NCI-H226 (cell line): ENCODE measurements around the gene RGS10.
"Not testable (repeated sequence)": the region's sequence is repeated elsewhere in the genome, so short reads cannot be mapped to it uniquely, and the experiment has no call there.

Experiments
- DNase-seq: peaks from one replicate; pipeline ENCODE4 v3.0.0-alpha.2; 2015

The RGS10 gene

DNA sequence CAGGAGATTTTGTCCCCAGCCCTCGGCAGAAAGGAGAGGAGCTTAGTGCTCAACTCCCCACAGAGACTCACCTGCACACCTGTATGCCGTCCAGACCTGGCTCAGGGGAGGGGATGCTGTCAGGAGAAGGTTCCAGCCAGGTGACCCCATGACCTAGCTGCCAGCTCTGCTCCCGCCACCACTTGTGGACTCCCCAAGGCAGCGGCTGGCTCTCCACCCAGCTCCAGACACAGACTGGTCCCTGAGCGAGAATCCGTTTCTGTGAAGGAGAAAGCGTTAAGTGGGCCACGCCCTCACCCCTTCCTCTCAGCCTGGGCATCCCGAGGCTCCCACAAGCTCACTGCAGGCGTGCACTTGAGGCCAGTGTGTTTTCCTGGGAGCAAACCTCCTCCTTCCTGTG, 76.4 kb downstream of the RGS10 start:
- no peak for DNase-seq

DNA sequence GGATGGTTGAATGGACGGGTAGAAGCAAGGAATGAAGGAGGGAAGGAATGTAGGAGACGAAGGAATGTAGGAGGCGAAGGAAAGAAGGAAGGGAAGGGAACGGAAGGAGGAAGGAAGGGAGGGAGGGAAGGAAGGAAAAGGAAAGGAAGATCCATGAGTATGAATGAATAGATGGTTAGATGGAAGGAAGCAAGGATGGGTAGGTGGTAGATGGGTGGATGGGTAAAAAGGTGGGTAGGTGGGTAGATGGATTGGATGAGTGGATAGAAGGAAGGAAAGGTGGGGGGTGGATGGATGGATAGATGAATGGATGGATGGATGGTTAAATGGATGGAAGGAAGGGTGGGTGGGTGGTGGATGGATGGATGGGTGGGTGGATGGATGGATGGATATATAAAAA, 77.4 kb downstream of the RGS10 start:
- DNase-seq = no peak

DNA sequence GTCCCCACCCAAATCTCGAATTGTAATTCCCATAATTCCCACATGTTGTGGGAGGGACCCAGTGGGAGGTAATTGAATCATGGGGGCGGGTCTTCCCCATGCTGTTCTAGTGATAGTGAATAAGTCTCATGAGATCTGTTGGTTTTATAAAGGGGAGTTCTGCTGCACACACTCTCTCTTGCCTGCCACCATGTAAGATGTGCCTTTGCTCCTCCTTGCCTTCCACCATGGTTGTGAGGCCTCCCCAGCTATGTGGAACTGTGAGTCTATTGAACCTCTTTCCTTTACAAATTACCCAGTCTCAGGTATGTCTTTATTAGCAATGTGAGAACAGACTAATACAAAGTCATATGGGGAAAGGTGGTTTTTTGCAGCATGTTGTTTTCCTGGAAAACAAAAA, 79.3 kb downstream of the RGS10 start:
- not testable (repeated sequence) for DNase-seq

DNA sequence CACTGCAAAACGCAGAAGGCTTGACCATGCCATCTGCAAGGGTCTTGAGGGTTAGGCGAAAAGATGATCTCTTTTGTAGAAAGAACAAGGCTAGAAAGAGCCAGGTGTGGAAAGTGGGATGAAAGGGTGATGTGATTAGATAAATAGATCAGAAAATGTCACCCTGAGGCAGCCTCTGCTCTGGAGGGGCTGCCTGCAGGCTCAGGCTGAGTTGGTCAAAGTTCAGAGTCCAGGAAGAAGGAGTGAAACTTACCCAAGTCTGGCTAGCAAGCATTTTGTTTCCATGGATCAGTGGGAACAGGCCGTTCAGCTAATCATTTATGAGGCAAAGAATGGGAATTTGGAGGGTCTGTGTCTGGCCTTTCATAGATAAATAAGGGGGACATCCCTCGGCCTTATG, 79.7 kb downstream of the RGS10 start:
- DNase-seq = no peak

DNA sequence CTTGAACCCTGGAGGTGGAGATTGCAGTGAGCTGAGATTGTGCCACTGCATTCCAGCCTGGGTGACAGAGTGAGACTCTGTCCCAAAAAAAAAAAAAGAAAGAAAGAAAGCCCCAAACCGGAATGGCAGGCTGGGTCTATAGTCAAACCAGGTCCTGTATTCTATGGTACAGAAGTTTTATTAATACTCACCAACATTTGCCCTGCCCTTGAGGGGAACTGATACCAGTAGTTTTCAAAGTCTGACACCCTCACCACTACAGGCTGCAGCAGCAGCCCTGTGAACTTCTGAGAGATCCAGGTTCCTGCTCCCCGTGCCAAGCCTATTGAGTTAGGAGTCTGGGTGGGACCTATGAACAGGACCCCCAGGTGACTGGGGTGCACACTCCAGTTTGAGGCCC, 80.6 kb downstream of the RGS10 start:
- DNase-seq = no peak

DNA sequence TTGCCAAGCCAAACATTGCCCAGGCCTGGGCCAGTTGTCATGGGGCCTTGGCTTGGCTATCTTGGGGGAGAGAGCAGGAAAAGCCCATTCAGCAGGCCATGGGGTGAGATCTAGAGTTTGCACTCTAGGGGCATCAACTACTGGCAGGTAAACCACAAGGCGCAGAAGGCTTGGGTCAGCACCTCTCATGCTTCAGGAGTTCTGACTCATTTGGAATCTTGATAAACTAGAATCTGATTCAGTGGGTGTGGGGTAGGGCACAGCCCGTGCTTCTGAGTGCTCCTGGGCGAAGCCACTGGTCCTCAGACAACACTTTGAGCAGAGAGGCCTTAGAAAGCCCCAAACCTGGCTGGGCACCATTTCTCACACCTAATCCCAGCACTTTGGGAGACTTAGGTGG, 81.1 kb downstream of the RGS10 start:
- DNase-seq = no peak

DNA sequence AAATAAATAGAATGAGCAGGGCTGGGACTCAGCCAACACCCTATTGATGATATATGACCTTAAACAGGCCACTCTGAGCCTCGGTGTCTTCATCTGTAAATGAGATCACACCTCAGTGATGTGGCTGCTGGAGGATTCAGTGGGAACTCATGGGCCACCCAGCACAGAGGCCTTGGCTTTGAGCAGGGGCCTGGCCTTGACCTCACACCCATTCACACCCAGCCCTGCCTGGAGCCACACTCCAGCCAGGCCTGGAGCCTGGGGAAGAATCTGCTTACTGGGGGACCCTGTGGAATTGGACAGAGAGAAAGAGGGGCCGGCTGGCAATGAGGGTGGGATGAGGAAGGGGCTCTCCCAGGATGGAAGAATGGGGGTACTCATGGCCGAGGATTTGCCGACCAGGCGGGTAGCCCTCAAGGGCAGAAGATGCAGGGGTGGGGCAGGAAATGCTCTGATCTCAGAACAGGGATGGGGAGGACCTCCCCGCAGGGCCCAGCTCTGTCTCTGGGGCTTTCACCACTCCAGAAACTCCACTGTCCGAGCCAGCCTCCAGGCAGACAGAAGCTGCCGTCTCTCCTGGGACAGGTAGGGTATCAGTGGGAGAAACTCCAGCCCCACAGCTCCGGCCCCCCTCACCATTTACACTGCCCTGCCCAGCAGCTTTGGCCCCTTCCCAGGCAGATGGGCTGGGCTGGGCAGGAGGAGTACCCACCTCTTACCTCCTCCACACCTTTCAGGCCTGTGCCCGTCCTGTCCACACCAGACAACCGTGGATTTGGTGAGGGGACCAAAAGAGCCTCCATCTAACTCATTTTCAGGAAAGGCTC, 81.9 kb downstream of the RGS10 start:
- no peak for DNase-seq

DNA sequence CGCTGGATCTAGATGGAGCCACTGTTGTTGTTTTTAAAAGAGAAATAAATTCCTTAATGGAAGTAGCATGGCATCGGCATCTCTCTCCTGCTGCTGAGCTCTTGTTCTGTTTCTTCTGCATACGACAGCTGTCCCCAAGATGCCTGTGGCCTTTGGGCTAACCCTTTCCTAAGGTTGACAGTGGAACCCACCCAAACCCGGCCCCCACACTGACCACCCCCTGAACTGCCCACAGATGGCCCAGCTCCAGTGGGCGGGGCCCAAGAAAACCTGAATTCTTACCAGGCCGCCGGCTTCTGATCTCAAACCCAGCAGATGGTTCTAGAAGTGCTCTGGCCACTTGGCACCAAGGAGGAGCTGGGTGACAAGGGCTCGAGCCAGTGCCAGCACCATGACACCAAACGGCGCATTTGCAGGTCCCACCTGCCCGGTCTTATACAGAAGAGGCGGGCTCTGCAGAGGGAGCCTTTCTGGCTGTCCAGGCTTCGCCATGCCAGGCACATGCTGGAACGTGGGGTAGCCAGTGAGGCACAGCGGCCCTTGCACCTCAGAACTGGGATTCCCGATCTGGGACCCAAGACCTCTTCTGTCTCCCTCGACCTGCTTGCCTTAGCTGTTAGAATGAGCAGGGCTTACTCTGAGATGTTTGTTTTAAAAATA, 82.7 kb downstream of the RGS10 start:
- DNase-seq = no peak

DNA sequence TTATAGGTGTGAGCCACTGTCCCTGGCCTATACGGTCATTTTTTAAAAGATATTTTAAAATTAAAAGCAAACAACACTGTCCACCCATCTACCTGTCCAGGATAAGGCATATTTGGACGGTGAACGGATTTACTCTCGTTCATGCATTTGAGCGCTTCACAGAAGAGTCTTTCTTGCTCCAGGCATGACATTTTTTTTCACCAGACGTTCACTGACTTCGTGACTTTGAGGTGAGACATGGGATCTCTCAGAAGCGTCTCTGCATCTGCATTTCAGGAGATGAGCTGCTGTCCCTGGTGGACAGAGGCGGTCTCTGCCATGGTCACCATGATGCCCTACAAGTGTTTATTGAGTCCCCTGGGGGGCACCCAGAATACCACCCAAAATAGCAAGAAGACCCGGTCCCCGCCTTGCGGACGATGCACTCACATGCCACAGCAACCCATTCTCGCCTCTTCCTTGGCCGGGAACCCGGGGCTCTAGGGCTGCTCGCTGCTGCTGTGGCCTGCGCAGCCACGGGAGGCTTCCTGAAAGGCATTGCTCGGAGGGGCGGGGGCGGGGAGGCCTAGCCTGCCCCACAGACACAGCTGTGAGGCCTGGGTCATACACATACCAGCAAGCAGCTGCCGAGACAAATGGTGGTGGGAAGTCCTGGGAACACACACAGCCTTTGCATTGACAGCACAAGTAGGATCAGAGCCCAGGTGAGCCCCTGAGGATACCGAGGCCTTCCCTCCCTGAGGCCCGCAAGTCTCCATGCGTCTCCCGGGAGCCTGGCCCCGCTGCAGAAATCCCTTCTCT, 84.4 kb downstream of the RGS10 start:
- no peak for DNase-seq

DNA sequence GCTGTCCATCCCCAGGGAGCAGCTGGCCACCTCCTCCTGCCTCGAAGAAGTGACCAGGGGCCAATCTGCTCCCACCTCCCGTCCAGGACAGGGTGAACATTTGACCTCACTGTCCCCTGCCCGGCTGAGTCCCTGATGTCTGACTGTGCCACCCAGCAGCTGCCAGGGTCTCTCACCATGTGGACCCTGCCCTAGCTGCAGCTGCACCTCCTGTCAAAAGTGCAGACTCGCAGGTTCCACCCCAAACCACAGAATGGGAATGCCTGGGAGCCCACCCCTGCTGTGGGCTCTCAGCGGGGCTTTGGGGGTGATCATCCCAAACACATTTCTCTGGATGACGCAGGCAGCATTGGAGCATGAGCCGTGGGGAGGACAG, 86.1 kb downstream of the RGS10 start:
- DNase-seq = no peak

DNA sequence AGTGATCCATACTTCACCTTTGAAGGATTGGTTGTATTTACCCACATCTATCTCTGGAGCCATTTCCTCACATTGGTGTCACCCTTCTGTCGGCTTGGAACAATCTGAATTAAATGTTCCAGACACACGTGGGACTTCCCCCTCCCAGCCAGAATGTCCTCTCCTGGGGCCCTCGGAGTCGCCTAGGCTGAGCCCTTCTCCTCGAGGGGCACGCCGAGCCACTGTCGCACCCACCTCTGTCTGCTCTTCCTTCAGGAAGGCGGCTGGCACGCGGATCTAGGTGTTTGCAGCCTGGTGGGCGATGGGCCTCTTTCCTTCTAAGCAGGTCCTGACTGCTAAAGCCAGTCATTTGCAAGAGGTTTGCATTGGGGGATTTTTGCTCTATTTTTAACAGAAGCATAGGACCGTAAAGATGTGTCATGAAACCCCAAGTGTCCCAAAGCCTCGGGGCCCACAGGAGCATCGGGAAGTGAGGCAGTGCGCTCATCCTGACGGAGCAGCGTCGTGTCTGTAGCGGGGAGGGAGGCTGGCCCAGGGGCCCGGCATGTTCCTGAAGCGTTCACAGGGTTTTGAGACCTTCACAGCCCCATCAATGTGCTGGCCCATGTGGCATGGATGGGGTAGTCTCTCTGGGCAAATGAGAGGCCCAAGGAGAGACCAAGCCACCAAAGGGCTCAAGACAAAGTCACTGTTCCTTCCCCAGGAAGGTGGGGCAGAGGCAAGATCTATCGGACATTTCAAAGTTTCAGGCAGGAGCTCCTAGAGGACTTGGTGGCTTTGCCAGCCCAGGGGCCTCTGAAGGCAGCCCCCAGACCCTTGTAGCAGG, 86.7 kb downstream of the RGS10 start:
- no peak for DNase-seq

DNA sequence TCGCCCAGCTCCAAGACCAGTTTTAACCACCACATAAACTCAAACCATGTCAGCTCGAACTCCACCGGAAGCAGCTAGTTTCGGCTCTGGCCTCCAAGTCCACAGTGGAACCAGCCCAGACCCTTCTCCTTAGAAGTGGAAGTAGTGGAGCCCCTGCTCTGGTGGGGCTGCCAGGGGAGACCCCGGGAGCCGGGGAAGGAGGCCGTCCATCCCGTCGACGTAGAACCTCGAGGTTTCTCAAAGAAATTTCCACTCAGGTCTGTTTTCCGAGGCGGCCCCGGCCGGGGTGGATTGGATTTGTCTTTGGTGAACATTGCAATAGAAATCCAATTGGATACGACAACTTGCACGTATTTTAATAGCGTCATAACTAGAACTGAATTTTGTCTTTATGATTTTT, 87.5 kb downstream of the RGS10 start:
- DNase-seq = no peak

DNA sequence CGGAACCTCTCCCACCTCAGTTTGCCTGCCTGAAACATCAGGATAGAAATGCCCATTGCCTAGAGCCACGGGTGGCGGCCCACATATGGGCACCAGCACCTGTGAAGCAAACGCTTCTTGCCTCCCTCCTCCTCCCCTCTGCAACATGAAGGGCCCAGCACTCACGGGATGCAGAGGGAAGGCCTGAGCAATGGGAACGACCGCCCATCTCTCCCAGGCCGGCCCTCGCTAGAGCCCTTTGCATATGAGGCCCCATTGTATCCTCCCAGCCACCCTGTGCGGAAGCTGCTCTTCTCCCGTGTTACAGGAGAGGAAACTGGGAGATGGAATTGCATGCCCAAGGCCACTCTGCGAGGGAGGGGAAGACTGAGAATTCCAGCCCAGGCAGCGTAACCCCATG, 88.2 kb downstream of the RGS10 start:
- no peak for DNase-seq

DNA sequence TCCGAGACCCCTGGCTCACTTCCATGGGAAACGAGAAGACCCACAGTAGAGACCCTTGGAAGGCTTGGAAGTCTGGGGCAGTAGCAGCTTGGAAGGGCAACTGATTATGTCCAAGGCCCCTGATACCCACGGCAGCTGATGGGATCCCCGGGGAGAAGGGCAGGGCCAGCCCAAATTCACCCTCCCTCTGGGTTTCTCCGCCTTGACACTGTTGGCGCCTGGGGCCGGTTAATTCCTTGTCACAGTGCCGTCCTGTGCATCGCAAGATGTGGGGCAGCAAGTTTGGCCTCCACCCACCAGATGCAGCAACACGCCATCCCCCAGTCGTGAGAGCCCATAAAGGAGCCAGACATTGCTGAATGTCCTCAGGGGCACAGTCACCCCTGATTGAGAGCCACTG, 89.2 kb downstream of the RGS10 start:
- no peak for DNase-seq

DNA sequence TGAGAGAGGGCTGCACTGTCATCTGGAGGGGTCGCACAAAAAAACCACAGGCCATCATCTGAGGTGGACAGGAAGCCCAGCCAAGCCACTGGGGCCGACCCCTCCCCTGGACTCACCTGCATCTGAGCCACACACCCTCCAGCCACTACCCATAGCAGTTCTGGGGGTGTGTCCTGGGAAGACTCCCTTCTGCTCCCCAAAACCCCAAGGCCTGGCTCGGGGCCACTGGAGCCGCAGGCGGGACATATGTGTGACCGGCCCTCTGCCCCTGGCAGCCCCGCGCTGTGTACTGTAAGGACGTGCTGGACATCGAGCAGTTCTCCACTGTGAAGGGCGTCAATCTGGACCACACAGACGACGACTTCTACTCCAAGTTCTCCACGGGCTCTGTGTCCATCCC, 90.1 kb downstream of the RGS10 start:
- no peak for DNase-seq

DNA sequence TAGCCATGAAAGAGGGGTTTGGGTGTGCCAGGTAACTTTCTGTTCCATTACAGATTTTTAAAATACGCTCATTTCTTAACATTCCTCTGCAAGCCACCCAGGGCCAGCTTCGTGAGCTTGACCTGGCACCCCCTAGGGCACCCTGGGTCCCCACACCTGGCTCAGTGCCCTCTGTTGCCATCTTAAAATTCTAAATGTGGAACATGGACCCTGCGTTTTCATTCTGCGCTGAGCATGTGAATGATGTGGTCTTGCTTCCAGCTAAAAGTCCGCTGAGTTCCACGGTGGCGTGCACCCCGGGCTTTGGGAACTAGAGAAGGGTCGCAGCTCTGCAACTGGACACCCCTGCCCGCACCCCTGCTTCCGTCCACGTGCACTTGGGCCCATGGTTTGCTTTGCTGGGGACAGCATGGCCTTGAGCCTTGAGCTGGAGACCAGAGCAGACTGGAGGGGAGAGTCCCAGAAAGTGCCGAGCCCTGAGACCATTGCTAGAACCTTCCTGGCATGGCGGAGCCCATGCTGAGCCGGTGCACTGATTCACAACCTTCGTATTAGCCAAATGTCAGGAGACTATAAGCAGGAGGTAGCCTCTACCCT, 91.1 kb downstream of the RGS10 start:
- no peak for DNase-seq

DNA sequence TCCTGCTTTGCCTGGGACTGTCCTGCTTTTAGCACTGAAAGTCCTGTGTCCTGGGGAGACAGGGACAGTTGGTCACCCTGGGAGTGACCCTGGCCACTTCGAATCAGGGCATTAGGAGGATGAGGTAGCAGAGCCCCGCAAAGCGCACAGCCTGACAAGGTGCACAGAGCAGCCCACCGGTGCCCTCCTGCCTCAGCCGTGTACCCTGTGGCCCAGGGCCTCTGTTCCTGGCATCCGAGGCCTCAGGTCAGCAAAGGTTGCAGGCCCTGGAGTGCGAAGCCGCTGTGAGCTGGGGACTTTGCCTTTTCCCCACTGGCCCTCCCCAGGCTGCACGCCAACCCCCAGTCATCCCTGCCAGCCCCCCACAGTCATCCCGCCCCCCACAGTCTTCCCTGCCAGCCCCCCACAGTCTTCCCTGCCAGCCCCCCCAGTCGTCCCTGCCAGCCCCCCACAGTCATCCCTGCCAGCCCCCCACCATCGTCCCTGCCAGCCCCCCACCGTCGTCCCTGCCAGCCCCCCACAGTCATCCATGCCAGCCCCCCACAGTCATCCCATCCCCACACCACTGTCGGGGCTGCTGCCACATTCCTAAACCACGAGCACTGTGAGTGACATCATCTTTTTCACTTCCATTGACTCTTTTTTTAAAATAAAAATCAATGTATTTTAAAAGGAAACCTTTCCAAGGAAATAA, 91.8 kb downstream of the RGS10 start:
- DNase-seq = no peak
